B cell (primary cell): Measurements from ENCODE around the gene PAQR7. TPM values are rescaled to one million over a fixed set of nuclear protein-coding genes. Genes with fewer than 3 reads are reported as not detected.

Source experiments
- ATAC-seq: fragments of 200-7000 bp; cut with Tn5 transposase; one replicate; pipeline ENCODE4 v1.10.0; 2021; ENCODE audit warnings: low read depth, mild to moderate bottlenecking, moderate number of reproducible peaks, moderate library complexity
- CTCF ChIA-PET: fragments of 350-600 bp; sonication (Branson Sonifier 250); formaldehyde crosslinking; loops from one replicate; lab custom pipeline; 2021; ENCODE audit warnings: antibody characterized with exemption, inconsistent platforms; lab: Charles Lee
- POLR2A ChIA-PET: fragments of 350-600 bp; sonication (Branson Sonifier 250); formaldehyde crosslinking; loops from one replicate; lab custom pipeline; 2021; ENCODE audit warnings: antibody characterized with exemption; lab: Charles Lee
- DNase-seq: peaks from one replicate; pipeline ENCODE4 v3.0.0; 2013
- H2AFZ ChIP-seq: 2 replicates; pipeline ENCODE4 v1.6.1; 2012; ENCODE audit warnings: mild to moderate bottlenecking, low read depth, low read length; ENCODE audit not compliant: insufficient read depth, poor library complexity, severe bottlenecking
- H3K27ac ChIP-seq, 2 donors: 1 replicate in 1 of 2; 2 replicates in 1 of 2; pipeline ENCODE4 v1.5.1; 2012 to 2013; ENCODE audit warnings: low read length in 2 of 2, mild to moderate bottlenecking in 2 of 2, moderate library complexity in 1 of 2
- H3K27me3 ChIP-seq, 4 experiments: fragments of 200-600 bp in 1 of 4; sonication (generic) in 1 of 4; replicated peaks in 1 of 4; 1 replicate in 2 of 4; 2 replicates in 2 of 4; pipeline versions ENCODE4 v1.6.1 to v1.7.0; 2013 to 2016; ENCODE audit warnings: low read length in 3 of 4, mild to moderate bottlenecking in 2 of 4, mixed read lengths in 1 of 4, moderate library complexity in 1 of 4; ENCODE audit not compliant: insufficient read depth in 4 of 4, control insufficient read depth in 3 of 4; ENCODE audit errors: control extremely low read depth in 1 of 4
- H3K36me3 ChIP-seq, 2 experiments: replicated peaks in 1 of 2; 1 replicate in 1 of 2; 2 replicates in 1 of 2; pipeline versions ENCODE4 v1.6.1 to v1.7.1; 2013; ENCODE audit warnings: low read length in 1 of 2; ENCODE audit not compliant: insufficient read depth in 2 of 2, control insufficient read depth in 1 of 2; ENCODE audit errors: control extremely low read depth in 1 of 2, extremely low read depth in 1 of 2
- H3K4me1 ChIP-seq, 2 donors: fragments of 200-600 bp in 1 of 2; sonication (generic) in 1 of 2; 1 replicate in 1 of 2; 2 replicates in 1 of 2; pipeline versions ENCODE4 v1.5.1 to v1.6.1; 2013 to 2017; ENCODE audit warnings: low read length in 2 of 2; ENCODE audit not compliant: control insufficient read depth in 2 of 2, insufficient read depth in 2 of 2
- H3K4me2 ChIP-seq: replicated peaks from 2 replicates; pipeline ENCODE3; 2012; ENCODE audit warnings: mild to moderate bottlenecking, low read depth, low read length; ENCODE audit not compliant: poor library complexity, severe bottlenecking
- H3K4me3 ChIP-seq, 5 experiments: fragments of 200-600 bp in 1 of 5; sonication (generic) in 1 of 5; 1 replicate in 3 of 5; 2 replicates in 2 of 5; pipeline versions ENCODE4 v1.5.1 to v1.7.0; 2011 to 2016; ENCODE audit warnings: low read length in 4 of 5, mild to moderate bottlenecking in 4 of 5, low read depth in 2 of 5, control low read depth in 1 of 5, moderate library complexity in 1 of 5; ENCODE audit not compliant: insufficient read depth in 1 of 5; ENCODE audit errors: control extremely low read depth in 1 of 5, extremely low read depth in 1 of 5
- H3K79me2 ChIP-seq: fragments of 200-600 bp; sonication (generic); one replicate; pipeline ENCODE4 v1.6.0; 2016; ENCODE audit warnings: low read length; ENCODE audit not compliant: control insufficient read depth, insufficient read depth
- H3K9ac ChIP-seq: fragments of 200-600 bp; sonication (generic); 2 replicates; pipeline ENCODE4 v1.6.1; 2017; ENCODE audit warnings: mild to moderate bottlenecking, low read length, moderate library complexity
- H3K9me3 ChIP-seq, 3 donors: one replicate each; pipeline versions ENCODE4 v1.6.1 to v1.7.1; 2013; ENCODE audit warnings: low read length in 2 of 3; ENCODE audit not compliant: control insufficient read depth in 2 of 3, insufficient read depth in 1 of 3; ENCODE audit errors: control extremely low read depth in 1 of 3
- H4K20me1 ChIP-seq: 2 replicates; pipeline ENCODE4 v1.6.0; 2012; ENCODE audit warnings: mild to moderate bottlenecking, low read length; ENCODE audit not compliant: insufficient read depth, control insufficient read depth, poor library complexity, severe bottlenecking
- H3K27ac Mint-ChIP-seq: one replicate; pipeline ENCODE4 v1.8.0; 2021; ENCODE audit warnings: mixed read lengths
- H3K27me3 Mint-ChIP-seq: one replicate; pipeline ENCODE4 v1.8.0; 2021; ENCODE audit warnings: mixed read lengths
- H3K4me1 Mint-ChIP-seq: one replicate; pipeline ENCODE4 v1.8.0; 2021; ENCODE audit warnings: mixed read lengths
- H3K4me3 Mint-ChIP-seq: one replicate; pipeline ENCODE4 v1.8.0; 2021; ENCODE audit warnings: mixed read lengths
- H3K9me3 Mint-ChIP-seq: one replicate; pipeline ENCODE4 v1.8.0; 2022; ENCODE audit warnings: mixed read lengths; ENCODE audit not compliant: insufficient read depth
- EZH2 ChIP-seq: IDR thresholded peaks from 2 replicates; pipeline ENCODE4 v1.6.1; 2012; ENCODE audit warnings: borderline replicate concordance, low read depth, mild to moderate bottlenecking, moderate library complexity, low read length; ENCODE audit not compliant: insufficient read depth, poor library complexity, severe bottlenecking
- WGBS: methylation state at CpG from one replicate; pipeline ENCODE4 v1.1.5; 2013; ENCODE audit warnings: missing lambda C conversion rate; ENCODE audit not compliant: insufficient coverage; 5-methylcytosine and 5-hydroxymethylcytosine counted together
- intact Hi-C: fragments of 100-400 bp; cut with micrococcal nuclease; formaldehyde crosslinking; loops from one replicate; pipeline ENCODE4 v1.10.0; 2022
- polyA plus RNA-seq: library from polyadenylated mRNA; depleted of rRNA; stranded (reverse); fragments of >200 nt; gene quantifications from 2 replicates; pipeline ENCODE4 v1.2.3, GENCODE V29; 2012
- total RNA-seq, 2 donors: library from RNA; stranded (reverse); fragments of 120-200 nt in 1 of 2; gene quantifications; 1 replicate in 1 of 2; 2 replicates in 1 of 2; pipeline versions ENCODE4 v1.2.3 to v1.2.4, GENCODE V29; 2013 to 2022
- TF ChIP-seq, protein P1 (sequence below): fragments of 200-600 bp; IDR thresholded peaks from one replicate; pipeline ENCODE4 v1.8.0; 2022; ENCODE audit warnings: antibody characterized with exemption, mild to moderate bottlenecking

PAQR7 gene
- total and polyA plus RNA-seq, 2 donors (not counting 1 experiment from before 2014, with no cell fraction given) = 4.2 to 5.5 TPM

GRCh38 chr1:25818569-25818968, 56.9 kb downstream of the PAQR7 start:
- ATAC-seq (no peak), DNase-seq (no peak)
- peaks cover 21% of the 10 kb centered on the region for H4K20me1 ChIP-seq
- peaks cover 18 to 24% of the 10 kb centered on the region in 2 donors for H3K4me1 ChIP-seq
- peak overlapping the region; percentile 74 for H3K27ac Mint-ChIP-seq
- H3K27me3 Mint-ChIP-seq = no peaks in the 10 kb centered on the region
- no peaks in the 10 kb centered on the region for H3K9me3 ChIP-seq
- H3K4me3 Mint-ChIP-seq = peak overlapping the region; percentile 95
- 100% methylated on average over 2 of the region's 6 CpGs for WGBS
- H3K36me3 ChIP-seq = peaks cover 0 to under 1% of the 10 kb centered on the region in 2 experiments
- peaks cover 29% of the 10 kb centered on the region for H3K79me2 ChIP-seq
- H3K27ac ChIP-seq = no peak overlapping the region
- H3K9ac ChIP-seq = no peak overlapping the region
- no peak overlapping the region for H3K4me3 ChIP-seq
- H3K9me3 Mint-ChIP-seq = no peaks in the 10 kb centered on the region
- no peak for TF ChIP-seq EZH2
- TF ChIP-seq, protein P1, sequence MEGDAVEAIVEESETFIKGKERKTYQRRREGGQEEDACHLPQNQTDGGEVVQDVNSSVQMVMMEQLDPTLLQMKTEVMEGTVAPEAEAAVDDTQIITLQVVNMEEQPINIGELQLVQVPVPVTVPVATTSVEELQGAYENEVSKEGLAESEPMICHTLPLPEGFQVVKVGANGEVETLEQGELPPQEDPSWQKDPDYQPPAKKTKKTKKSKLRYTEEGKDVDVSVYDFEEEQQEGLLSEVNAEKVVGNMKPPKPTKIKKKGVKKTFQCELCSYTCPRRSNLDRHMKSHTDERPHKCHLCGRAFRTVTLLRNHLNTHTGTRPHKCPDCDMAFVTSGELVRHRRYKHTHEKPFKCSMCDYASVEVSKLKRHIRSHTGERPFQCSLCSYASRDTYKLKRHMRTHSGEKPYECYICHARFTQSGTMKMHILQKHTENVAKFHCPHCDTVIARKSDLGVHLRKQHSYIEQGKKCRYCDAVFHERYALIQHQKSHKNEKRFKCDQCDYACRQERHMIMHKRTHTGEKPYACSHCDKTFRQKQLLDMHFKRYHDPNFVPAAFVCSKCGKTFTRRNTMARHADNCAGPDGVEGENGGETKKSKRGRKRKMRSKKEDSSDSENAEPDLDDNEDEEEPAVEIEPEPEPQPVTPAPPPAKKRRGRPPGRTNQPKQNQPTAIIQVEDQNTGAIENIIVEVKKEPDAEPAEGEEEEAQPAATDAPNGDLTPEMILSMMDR = no peak
- no peaks in the 10 kb centered on the region for H3K27me3 ChIP-seq
- intact Hi-C loops = loop anchor here (10.0 kb wide), 1 partner anchor 574 kb away; the partner anchor contains the start of gene RSRP1
- no peak overlapping the region for H2AFZ ChIP-seq
- H3K4me1 Mint-ChIP-seq = peaks cover 29% of the 10 kb centered on the region
- CTCF ChIA-PET = interaction anchor here (2.6 kb wide), 1 partner anchor 17 kb away, joined by 6 read pairs; no protein-coding TSS in a partner anchor
- POLR2A ChIA-PET = no interaction called here
- no peak overlapping the region for H3K4me2 ChIP-seq

DNA sequence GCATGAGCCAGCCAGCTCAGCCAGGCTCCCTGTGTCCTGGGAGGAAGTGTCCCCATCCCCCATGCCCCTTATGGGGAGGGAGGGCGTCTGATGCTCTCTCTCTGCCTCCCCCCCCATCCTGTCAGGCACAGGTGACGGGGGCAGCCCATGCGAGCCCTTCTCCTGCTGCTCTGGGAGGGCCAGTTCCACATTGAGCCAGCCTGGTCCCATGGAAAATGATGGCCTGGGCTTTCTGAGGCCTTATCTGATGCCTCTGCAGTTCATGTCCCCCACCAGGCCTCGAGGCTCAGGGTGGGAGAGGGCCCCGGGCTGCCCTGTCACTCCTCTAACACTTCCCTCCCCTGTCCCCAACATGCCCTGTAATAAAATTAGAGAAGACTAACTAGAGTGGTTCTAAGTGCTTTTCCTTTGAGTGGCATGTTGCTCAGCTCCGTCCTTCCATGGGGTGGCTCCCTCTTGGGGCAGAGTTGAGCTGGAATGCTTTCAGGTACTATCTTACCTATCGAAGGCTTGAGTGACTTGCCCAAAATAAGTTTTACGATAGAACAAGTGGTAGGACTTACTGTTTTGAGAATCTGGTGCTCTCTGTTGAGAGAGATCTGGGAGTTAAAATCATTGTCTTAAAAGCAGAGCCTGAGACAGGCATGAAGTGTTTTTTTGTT, 57.5 kb downstream of the PAQR7 start:
- no peak for ATAC-seq
- no peak overlapping the region for H3K4me3 ChIP-seq
- Mint-ChIP-seq H3K4me3 (peak overlapping the region; percentile 78), H3K4me1 (peaks cover 29% of the 10 kb centered on the region), H3K27me3 (no peaks in the 10 kb centered on the region), H3K27ac (peak overlapping the region; percentile 63), H3K9me3 (no peaks in the 10 kb centered on the region)
- no peaks in the 10 kb centered on the region for H3K9me3 ChIP-seq
- no peak for DNase-seq
- WGBS = 95% methylated on average over 5 of the region's 8 CpGs
- peaks cover 23% of the 10 kb centered on the region for H3K79me2 ChIP-seq
- TF ChIP-seq EZH2 = no peak
- TF ChIP-seq, protein P1 = no peak
- peaks cover 15% of the 10 kb centered on the region for H4K20me1 ChIP-seq
- ChIA-PET POLR2A (no interaction called here), CTCF (no interaction called here)
- H3K27me3 ChIP-seq = no peaks in the 10 kb centered on the region
- H3K4me2 ChIP-seq = no peak overlapping the region
- intact Hi-C loops = loop anchor here (10.0 kb wide), 1 partner anchor 573 kb away; the partner anchor contains the start of gene RSRP1
- no peak overlapping the region for H2AFZ ChIP-seq
- H3K36me3 ChIP-seq = no peaks in the 10 kb centered on the region
- peaks cover 18 to 24% of the 10 kb centered on the region in 2 donors for H3K4me1 ChIP-seq
- H3K27ac ChIP-seq = no peak overlapping the region
- no peak overlapping the region for H3K9ac ChIP-seq
